Testis (tissue), 3 donors: ENCODE measurements around the gene CCDC9. TPM values are rescaled to one million over a fixed set of nuclear protein-coding genes. Genes with fewer than 3 reads are reported as not detected.
A peak's percentile ranks its signal among the peaks of the same experiment; 100 is the strongest.

Source experiments
- DNase-seq: peaks from one replicate; pipeline ENCODE4 v3.0.0-alpha.2; 2019
- H3K27ac ChIP-seq, 2 donors: fragments of 200-600 bp; sonication (generic); one replicate each; pipeline ENCODE4 v1.5.1; 2019
- H3K27me3 ChIP-seq: fragments of 200-600 bp; sonication (generic); one replicate; pipeline ENCODE4 v1.5.1; 2019
- H3K36me3 ChIP-seq: fragments of 200-600 bp; sonication (generic); one replicate; pipeline ENCODE4 v1.5.1; 2017; ENCODE audit warnings: low read depth; ENCODE audit errors: missing control alignments
- H3K4me1 ChIP-seq: fragments of 200-600 bp; sonication (generic); one replicate; pipeline ENCODE4 v1.5.1; 2019
- H3K4me3 ChIP-seq, 2 donors: fragments of 200-600 bp; sonication (generic); one replicate each; pipeline ENCODE4 v1.5.1; 2017 to 2019
- H3K9me3 ChIP-seq: fragments of 200-600 bp; sonication (generic); one replicate; pipeline ENCODE4 v1.5.1; 2017
- POLR2A ChIP-seq: fragments of 450-650 bp; IDR thresholded peaks from one replicate; pipeline ENCODE4 v1.6.1; 2017; ENCODE audit warnings: antibody characterized with exemption, mild to moderate bottlenecking, moderate library complexity
- WGBS, 2 donors: methylation state at CpG; one replicate each; pipeline ENCODE4 v1.1.5; 2018; 5-methylcytosine and 5-hydroxymethylcytosine counted together
- intact Hi-C: fragments of 100-400 bp; cut with DNase I; formaldehyde crosslinking; loops from one replicate; pipeline ENCODE4 v1.15.1; 2023; ENCODE audit warnings: low total_unique reads
- polyA plus RNA-seq: library from polyadenylated mRNA; stranded (reverse); fragments of 350-450 nt; fragmentation: Illumina TruSeq; extraction: RNeasy Lipid Tissue Mini Kit (QIAGEN cat#74804); gene quantifications from one replicate; pipeline ENCODE4 v1.2.3, GENCODE V29; 2014; ENCODE audit warnings: low read depth, low replicate concordance; ENCODE audit not compliant: insufficient read depth
- total RNA-seq, 2 donors: library from RNA; depleted of rRNA; stranded (reverse); fragments of >200 nt; gene quantifications; one replicate each; pipeline ENCODE4 v1.2.3, GENCODE V29; 2016
- TF ChIP-seq, protein P1 (sequence below), 3 experiments: fragments of 450-650 bp in 2 of 3; fragments of 200-600 bp in 1 of 3; sonication (generic) in 1 of 3; IDR thresholded peaks; one replicate each; pipeline ENCODE4 v1.5.1; 2016 to 2019; ENCODE audit warnings: antibody characterized with exemption in 3 of 3, mild to moderate bottlenecking in 2 of 3, moderate library complexity in 1 of 3

Gene CCDC9
- total and polyA plus RNA-seq, 3 donors from 2014 or later = 50.9 to 65.0 (median 61.0) TPM

DNA sequence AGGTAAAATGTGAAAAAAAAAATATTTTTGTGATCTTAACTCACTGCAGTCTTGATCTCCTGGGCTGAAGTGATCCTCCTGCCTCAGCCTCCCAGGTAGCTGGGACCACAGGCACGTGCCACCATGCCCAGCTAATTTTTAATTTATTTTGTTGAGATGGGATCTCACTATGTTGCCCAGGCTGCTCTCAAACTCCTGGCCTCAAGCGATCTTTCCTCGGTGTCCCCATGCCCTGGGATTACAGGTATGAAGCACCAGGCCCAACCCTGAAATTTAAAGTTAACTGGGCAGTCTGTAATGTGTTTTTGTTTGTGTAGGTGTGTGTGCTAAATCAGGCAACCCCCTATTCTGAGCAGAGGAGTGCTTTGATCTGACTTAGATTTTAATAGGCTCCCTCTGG, 50.0 kb downstream of the CCDC9 start:
- Histone ChIP-seq H3K27ac (no peak overlapping the region), H3K9me3 (no peaks in the 10 kb centered on the region), H3K27me3 (no peaks in the 10 kb centered on the region), H3K36me3 (no peaks in the 10 kb centered on the region), H3K4me1 (no peaks in the 10 kb centered on the region), H3K4me3 (no peak overlapping the region)
- TF ChIP-seq, protein P1, sequence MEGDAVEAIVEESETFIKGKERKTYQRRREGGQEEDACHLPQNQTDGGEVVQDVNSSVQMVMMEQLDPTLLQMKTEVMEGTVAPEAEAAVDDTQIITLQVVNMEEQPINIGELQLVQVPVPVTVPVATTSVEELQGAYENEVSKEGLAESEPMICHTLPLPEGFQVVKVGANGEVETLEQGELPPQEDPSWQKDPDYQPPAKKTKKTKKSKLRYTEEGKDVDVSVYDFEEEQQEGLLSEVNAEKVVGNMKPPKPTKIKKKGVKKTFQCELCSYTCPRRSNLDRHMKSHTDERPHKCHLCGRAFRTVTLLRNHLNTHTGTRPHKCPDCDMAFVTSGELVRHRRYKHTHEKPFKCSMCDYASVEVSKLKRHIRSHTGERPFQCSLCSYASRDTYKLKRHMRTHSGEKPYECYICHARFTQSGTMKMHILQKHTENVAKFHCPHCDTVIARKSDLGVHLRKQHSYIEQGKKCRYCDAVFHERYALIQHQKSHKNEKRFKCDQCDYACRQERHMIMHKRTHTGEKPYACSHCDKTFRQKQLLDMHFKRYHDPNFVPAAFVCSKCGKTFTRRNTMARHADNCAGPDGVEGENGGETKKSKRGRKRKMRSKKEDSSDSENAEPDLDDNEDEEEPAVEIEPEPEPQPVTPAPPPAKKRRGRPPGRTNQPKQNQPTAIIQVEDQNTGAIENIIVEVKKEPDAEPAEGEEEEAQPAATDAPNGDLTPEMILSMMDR (IDR thresholded peaks at IDR 0.05) = no peak
- no peak for TF ChIP-seq POLR2A
- DNase-seq = no peak
- intact Hi-C loops = no loop called here
- 93 to 100% methylated on average over 3 of the region's 3 CpGs for WGBS, 2 donors

DNA sequence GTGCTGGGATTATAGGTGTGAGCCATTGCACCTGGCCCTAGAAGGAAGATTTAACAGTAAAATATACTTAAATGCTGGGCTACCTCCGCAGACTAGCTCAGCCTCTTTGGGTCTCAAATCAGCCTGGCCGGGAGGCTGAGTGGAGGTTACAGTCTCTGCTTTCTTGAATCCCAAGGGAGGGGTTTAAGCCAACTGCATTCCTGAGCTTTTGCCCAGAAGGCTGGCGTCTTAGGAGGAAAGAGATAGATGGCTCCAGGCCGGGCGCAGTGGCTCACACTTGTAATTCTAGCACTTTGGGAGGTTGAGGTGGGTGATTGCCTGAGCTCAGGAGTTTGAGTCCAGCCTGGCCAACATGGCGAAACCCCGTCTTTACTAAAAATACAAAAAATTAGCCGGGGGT, 52.7 kb downstream of the CCDC9 start:
- DNase-seq = no peak
- intact Hi-C loops = no loop called here
- Histone ChIP-seq H3K27me3 (no peaks in the 10 kb centered on the region), H3K4me1 (no peaks in the 10 kb centered on the region), H3K36me3 (no peaks in the 10 kb centered on the region), H3K27ac (no peak overlapping the region), H3K4me3 (no peak overlapping the region), H3K9me3 (no peaks in the 10 kb centered on the region)
- 58 to 61% methylated on average over 8 of the region's 8 CpGs for WGBS, 2 donors
- TF ChIP-seq, protein P1 (IDR thresholded peaks at IDR 0.05) = no peak
- TF ChIP-seq POLR2A = no peak

DNA sequence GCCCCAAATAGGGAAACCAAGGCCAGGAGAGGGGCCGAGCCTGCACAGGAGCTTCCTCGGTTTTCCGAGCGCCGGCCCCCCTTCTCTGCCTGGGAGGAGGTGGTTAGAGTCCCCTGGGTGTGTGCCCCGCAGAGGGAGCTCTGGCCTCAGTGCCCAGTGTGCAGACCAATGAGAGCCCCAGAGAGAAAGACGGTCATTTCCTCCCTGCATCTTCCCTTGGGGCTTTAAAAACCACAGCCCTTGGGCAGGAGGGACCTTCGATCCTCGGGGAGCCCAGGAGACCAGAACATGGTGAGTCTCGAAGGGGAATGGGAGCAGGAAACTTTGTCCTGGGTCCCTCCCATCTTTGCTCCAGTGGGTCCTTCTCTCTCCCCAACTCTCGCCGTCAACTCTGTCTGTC, 53.3 kb downstream of the CCDC9 start, which contains the start of gene C5AR1:
Gene C5AR1 (plus strand): TSS at position 254 of the 400 bp plus-strand sequence. CDS start 35 bp downstream, at position 289.
- no peaks in the 10 kb centered on the region for H3K36me3 ChIP-seq
- intact Hi-C loops = no loop called here
- 56 to 64% methylated on average over 12 of the region's 12 CpGs for WGBS, 2 donors
- peak within 1 kb of the TSS in 1 of 2 donors; percentile 17 for H3K4me3 ChIP-seq
- DNase-seq = peak; percentile 34
- H3K4me1 ChIP-seq = no peaks in the 10 kb centered on the region
- no peak for TF ChIP-seq POLR2A
- TF ChIP-seq, protein P1 (IDR thresholded peaks at IDR 0.05) = no peak
- H3K27ac ChIP-seq = peak within 1 kb of the TSS in 1 of 2 donors; percentile 32
- H3K27me3 ChIP-seq = no peaks in the 10 kb centered on the region
- no peaks in the 10 kb centered on the region for H3K9me3 ChIP-seq

DNA sequence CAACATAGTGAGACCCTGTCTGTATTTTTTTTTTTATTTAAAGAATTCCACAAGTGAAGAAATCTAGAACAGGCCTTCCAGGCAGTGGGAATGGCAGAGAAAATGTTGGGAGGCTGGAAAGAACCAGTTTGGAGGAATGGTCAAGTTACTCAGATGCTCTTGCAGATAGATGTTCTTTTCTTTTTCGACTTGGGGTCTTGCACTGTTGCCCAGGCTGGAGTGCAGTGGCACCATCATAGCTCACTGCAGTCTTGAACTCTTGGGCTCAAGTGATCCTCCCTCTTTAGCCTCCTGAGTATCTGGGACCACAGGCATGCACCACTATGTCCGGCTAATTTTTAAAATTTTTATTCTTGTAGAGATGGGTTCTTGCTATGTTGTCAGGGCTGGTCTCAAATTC, 54.0 kb downstream of the CCDC9 start:
- H3K9me3 ChIP-seq = no peaks in the 10 kb centered on the region
- TF ChIP-seq POLR2A = no peak
- TF ChIP-seq, protein P1 (IDR thresholded peaks at IDR 0.05) = no peak
- intact Hi-C loops = no loop called here
- peak overlapping the region in 1 of 2 donors; percentile 17 for H3K4me3 ChIP-seq
- no peaks in the 10 kb centered on the region for H3K36me3 ChIP-seq
- WGBS, 2 donors = 88% methylated on average over 2 of the region's 2 CpGs
- DNase-seq = no peak
- no peaks in the 10 kb centered on the region for H3K27me3 ChIP-seq
- H3K27ac ChIP-seq = peak overlapping the region in 1 of 2 donors; percentile 32
- H3K4me1 ChIP-seq = no peaks in the 10 kb centered on the region

DNA sequence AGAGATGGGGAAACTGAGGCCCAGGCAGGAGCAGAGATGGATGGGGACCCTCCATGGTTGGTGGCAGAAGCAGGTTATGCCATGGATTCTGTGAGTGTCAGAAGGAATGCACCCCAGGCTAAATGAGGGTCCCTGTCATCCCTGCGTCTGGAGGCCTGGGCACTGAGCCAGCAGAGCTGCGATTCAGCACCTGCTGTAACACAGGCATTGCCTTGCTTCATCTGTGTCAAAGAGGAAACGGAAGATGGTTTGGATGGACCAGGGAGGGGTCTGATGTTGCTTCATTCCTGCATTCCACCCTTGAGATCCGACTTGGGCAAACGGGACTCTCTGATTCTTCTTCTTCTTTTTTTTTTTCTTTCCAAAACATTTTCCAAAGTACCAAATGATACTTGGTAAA, 54.5 kb downstream of the CCDC9 start:
- 33 to 47% methylated on average over 5 of the region's 5 CpGs for WGBS, 2 donors
- H3K36me3 ChIP-seq = no peaks in the 10 kb centered on the region
- no peak overlapping the region for H3K4me3 ChIP-seq
- H3K9me3 ChIP-seq = no peaks in the 10 kb centered on the region
- H3K27ac ChIP-seq = peak overlapping the region in 1 of 2 donors; percentile 3
- no peaks in the 10 kb centered on the region for H3K27me3 ChIP-seq
- intact Hi-C loops = no loop called here
- DNase-seq = peak; percentile 28
- TF ChIP-seq, protein P1 (IDR thresholded peaks at IDR 0.05) = no peak
- no peak for TF ChIP-seq POLR2A
- H3K4me1 ChIP-seq = no peaks in the 10 kb centered on the region
